Breast epithelium (tissue), 3 donors: ENCODE data around the gene EYA3.
"Not testable (repeated sequence)": the region's sequence is repeated elsewhere in the genome, so short reads cannot be mapped to it uniquely, and the experiment has no call there.

Experiments used
- CTCF ChIP-seq, 3 donors: fragments of 450-650 bp; IDR thresholded peaks; one replicate each; pipeline ENCODE4 v1.5.1; 2016 to 2017; ENCODE audit warnings: antibody characterized with exemption in 3 of 3, mild to moderate bottlenecking in 3 of 3, moderate library complexity in 3 of 3
- POLR2AphosphoS5 ChIP-seq, 3 donors: sonication (generic); formaldehyde crosslinking; IDR thresholded peaks; one replicate each; pipeline ENCODE4 v1.6.1; 2017; ENCODE audit warnings: antibody characterized with exemption in 3 of 3

DNA sequence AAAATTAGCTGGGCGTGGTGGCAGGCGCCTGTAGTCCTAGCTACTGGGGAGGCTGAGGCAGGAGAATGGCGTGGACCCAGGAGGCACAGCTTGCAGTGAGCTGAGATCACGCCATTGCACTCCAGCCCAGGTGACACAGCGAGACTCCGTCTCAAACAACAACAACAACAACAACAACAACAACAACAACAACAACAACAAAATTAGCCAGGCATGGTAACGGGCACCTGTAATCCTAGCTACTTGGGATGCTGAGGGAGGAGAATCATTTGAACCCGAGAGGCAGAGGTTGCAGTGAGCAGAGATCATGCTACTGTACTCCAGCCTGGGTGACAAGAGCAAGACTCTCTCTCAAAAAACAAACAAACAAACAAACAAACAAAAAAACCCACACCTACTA lies 85.3 kb downstream of the EYA3 start:
- not testable (repeated sequence) for TF ChIP-seq POLR2AphosphoS5, CTCF (IDR thresholded peaks at IDR 0.05)
